Gastrocnemius medialis (tissue), 4 donors: ENCODE measurements around the gene TRIP11. TPM values are rescaled to one million over a fixed set of nuclear protein-coding genes. Genes with fewer than 3 reads are reported as not detected.

ENCODE experiments used
- ATAC-seq, 2 donors: fragments of 150-250 bp; one replicate each; pipeline ENCODE4 v1.9.1; 2016
- DNase-seq, 2 donors: peaks; one replicate each; pipeline ENCODE4 v3.0.0-alpha.2; 2019
- H3K27ac ChIP-seq, 4 donors: fragments of 200-600 bp; sonication (generic); 1 replicate in 1 of 4; 2 replicates in 3 of 4; pipeline ENCODE4 v1.5.1; 2016 to 2018; ENCODE audit warnings: mild to moderate bottlenecking in 2 of 4, moderate library complexity in 1 of 4
- H3K27me3 ChIP-seq, 3 donors: fragments of 200-600 bp; sonication (generic) in 2 of 3; 1 replicate in 1 of 3; 2 replicates in 2 of 3; pipeline versions ENCODE4 v1.5.1 to v1.6.0; 2016 to 2019; ENCODE audit warnings: mild to moderate bottlenecking in 1 of 3, moderate library complexity in 1 of 3
- H3K36me3 ChIP-seq, 2 donors: fragments of 200-600 bp; sonication (generic) in 1 of 2; one replicate each; pipeline ENCODE4 v1.5.1; 2017 to 2018
- H3K4me1 ChIP-seq, 2 donors: fragments of 200-600 bp; sonication (generic) in 1 of 2; one replicate each; pipeline ENCODE4 v1.5.1; 2016 to 2017; ENCODE audit warnings: mild to moderate bottlenecking in 2 of 2
- H3K4me3 ChIP-seq, 4 donors: fragments of 200-600 bp; sonication (generic) in 3 of 4; 1 replicate in 1 of 4; 2 replicates in 3 of 4; pipeline ENCODE4 v1.5.1; 2016 to 2019; ENCODE audit warnings: mild to moderate bottlenecking in 2 of 4
- H3K9me3 ChIP-seq, 3 donors: fragments of 200-600 bp; sonication (generic) in 2 of 3; 1 replicate in 1 of 3; 2 replicates in 2 of 3; pipeline ENCODE4 v1.5.1; 2016 to 2019
- POLR2A ChIP-seq, 2 donors: fragments of 450-650 bp; IDR thresholded peaks; one replicate each; pipeline ENCODE4 v1.6.1; 2017; ENCODE audit warnings: antibody characterized with exemption in 2 of 2, mild to moderate bottlenecking in 2 of 2, moderate library complexity in 2 of 2
- in situ Hi-C, 4 donors: fragments of 200-750 bp; cut with MboI; loops; one replicate each; pipeline versions ENCODE4 v1.15.0 to v1.8.0; 2017; ENCODE audit warnings: low sequenced_read_pairs in 4 of 4
- intact Hi-C: fragments of 100-400 bp; cut with DNase I; formaldehyde crosslinking; loops from one replicate; pipeline ENCODE4 v1.15.1; 2023; ENCODE audit warnings: low total_unique reads
- total RNA-seq, 4 donors: library from RNA; depleted of rRNA; stranded (reverse); fragments of >200 nt; gene quantifications; one replicate each; pipeline versions ENCODE4 v1.1.0 to v1.2.3, GENCODE V29; 2016
- TF ChIP-seq, protein P1 (sequence below), 5 experiments: fragments of 450-650 bp in 3 of 5; fragments of 200-600 bp in 2 of 5; sonication (generic) in 2 of 5; IDR thresholded peaks in 4 of 5; conservative IDR thresholded peaks in 1 of 5; 1 replicate in 4 of 5; 2 replicates in 1 of 5; pipeline ENCODE4 v1.5.1; 2016 to 2019; ENCODE audit warnings: antibody characterized with exemption in 5 of 5, mild to moderate bottlenecking in 3 of 5, moderate library complexity in 3 of 5

Gene TRIP11
- total RNA-seq, 4 donors from 2014 or later = 22.0 to 39.6 (median 30.2) TPM

DNA sequence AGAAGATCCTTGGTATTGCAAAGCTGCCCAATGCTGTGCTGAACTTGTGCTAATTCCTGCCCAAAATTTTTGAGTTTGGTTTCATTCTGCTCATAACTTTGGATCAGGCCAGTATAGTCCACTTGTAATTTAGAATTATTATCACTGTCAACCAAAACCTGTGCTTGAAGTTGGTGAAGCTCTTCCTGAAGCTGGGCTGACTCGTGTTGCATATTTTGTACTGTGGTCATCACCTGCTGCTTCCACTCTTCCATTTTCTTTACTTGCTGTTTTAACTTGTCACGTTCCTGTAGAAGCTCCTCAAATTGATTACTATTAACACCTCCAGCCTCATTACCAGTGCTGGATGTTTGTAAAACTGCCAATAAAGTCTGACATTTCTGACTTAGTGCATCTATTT lies 35.8 kb downstream of the TRIP11 start:
- Histone ChIP-seq H3K36me3 (peaks cover 0 to 38% of the 10 kb centered on the region in 2 donors), H3K4me3 (no peak overlapping the region), H3K27me3 (no peaks in the 10 kb centered on the region), H3K4me1 (no peaks in the 10 kb centered on the region), H3K9me3 (no peaks in the 10 kb centered on the region), H3K27ac (no peak overlapping the region)
- intact Hi-C loops = no loop called here
- TF ChIP-seq, protein P1, sequence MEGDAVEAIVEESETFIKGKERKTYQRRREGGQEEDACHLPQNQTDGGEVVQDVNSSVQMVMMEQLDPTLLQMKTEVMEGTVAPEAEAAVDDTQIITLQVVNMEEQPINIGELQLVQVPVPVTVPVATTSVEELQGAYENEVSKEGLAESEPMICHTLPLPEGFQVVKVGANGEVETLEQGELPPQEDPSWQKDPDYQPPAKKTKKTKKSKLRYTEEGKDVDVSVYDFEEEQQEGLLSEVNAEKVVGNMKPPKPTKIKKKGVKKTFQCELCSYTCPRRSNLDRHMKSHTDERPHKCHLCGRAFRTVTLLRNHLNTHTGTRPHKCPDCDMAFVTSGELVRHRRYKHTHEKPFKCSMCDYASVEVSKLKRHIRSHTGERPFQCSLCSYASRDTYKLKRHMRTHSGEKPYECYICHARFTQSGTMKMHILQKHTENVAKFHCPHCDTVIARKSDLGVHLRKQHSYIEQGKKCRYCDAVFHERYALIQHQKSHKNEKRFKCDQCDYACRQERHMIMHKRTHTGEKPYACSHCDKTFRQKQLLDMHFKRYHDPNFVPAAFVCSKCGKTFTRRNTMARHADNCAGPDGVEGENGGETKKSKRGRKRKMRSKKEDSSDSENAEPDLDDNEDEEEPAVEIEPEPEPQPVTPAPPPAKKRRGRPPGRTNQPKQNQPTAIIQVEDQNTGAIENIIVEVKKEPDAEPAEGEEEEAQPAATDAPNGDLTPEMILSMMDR (IDR thresholded peaks at IDR 0.05 in 4 of 5, conservative IDR thresholded peaks at IDR 0.05 in 1 of 5) = no peak
- TF ChIP-seq POLR2A (IDR thresholded peaks at IDR 0.05) = no peak
- ATAC-seq = no peak
- in situ Hi-C loops = no loop called here
- DNase-seq = no peak

DNA sequence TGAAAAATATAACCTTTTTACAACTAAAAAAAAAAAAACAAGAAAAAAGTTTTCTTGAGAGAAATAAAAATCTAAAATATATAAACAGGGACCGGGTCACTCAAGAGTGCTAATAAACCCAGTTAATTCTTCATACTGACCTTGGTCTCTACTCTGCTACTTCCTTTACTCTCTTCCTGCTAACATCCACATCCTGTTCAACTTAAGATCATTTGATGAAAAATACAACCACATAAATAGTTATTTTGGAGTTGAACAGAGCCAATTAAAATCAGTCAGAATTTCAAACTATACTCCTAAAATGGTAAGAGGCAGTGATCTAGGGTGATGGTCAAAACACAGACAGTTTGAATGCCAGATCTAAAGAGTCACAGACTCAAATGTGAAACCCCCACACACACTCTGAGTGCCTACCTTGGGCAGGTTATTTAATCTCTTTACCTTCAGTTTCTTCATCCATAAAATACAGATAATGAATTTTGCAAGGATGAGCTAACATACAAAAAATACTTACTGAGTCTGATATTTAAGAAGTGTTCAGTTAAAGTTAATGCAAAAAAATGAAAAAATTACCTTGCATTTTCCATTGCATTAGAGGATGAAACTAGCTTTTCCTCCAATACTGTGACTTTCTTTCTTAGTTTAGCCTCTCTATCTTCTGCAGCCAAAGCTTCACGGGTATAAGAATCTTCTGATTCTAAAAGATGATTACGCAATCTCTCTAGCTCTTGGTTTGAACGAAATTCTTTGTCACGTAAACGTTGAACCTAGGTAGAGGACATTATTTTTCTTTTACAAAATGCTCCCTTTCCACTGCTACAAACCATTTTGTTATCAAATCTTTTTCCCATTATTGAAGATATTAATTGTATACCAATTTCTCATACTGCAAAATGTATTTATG lies 40.9 kb downstream of the TRIP11 start:
- H3K9me3 ChIP-seq = no peaks in the 10 kb centered on the region
- H3K4me3 ChIP-seq = no peak overlapping the region
- TF ChIP-seq POLR2A (IDR thresholded peaks at IDR 0.05) = no peak
- TF ChIP-seq, protein P1 (IDR thresholded peaks at IDR 0.05 in 4 of 5, conservative IDR thresholded peaks at IDR 0.05 in 1 of 5) = no peak
- ATAC-seq (no peak), DNase-seq (no peak)
- in situ Hi-C loops = loop anchor here in 1 of 4 donors (10.0 kb wide), 1 partner anchor 344 kb away; no protein-coding TSS in a partner anchor
- H3K27me3 ChIP-seq = no peaks in the 10 kb centered on the region
- intact Hi-C loops = no loop called here
- H3K4me1 ChIP-seq = no peaks in the 10 kb centered on the region
- peaks cover 0 to 34% of the 10 kb centered on the region in 2 donors for H3K36me3 ChIP-seq
- no peak overlapping the region for H3K27ac ChIP-seq

DNA sequence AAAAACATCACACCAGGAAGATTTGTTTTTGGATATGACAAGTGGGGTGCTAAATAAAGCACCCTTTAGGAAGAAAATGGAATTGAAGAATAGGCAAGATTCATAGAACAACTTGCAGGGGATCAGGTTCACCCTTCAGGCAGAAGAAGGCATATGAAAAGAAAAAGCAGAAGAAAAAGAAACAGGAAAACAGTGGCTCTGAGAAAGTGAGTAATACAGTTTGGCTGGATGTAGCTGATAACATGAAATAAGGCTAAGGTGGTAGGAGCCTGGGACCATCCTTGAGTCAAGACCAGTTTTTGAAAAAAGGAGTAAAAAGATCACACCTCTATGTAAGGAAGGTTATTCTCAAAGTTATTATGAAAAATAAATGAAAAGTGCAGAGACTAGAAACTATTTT lies 42.4 kb downstream of the TRIP11 start:
- in situ Hi-C loops (loop anchor here in 1 of 4 donors (10.0 kb wide), 1 partner anchor 343 kb away; no protein-coding TSS in a partner anchor), intact Hi-C loops (no loop called here)
- DNase-seq (no peak), ATAC-seq (no peak)
- Histone ChIP-seq H3K9me3 (no peaks in the 10 kb centered on the region), H3K4me1 (no peaks in the 10 kb centered on the region), H3K4me3 (no peak overlapping the region), H3K36me3 (peaks cover 0 to 40% of the 10 kb centered on the region in 2 donors), H3K27me3 (no peaks in the 10 kb centered on the region), H3K27ac (no peak overlapping the region)
- TF ChIP-seq POLR2A (IDR thresholded peaks at IDR 0.05) = no peak
- TF ChIP-seq, protein P1 (IDR thresholded peaks at IDR 0.05 in 4 of 5, conservative IDR thresholded peaks at IDR 0.05 in 1 of 5) = no peak

DNA sequence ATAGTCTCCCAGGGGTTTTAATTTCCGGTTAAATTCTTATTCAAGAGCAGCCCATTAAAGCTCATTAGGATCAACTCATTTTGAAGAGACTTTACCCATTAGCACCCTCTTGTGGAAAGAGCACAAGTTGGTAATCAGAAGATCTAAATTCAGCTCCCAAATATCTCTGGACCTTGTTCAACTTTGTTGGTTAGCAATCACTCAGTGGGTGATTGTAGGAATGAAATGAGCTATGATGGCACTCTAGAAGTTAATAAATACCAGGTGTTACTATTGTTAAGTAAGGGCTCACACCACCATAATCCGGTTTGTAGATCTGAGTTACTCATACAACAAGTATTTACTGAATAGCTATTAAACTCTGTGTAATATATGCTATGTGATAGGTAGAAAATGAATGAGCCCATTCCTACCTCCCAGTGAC lies 42.9 kb downstream of the TRIP11 start:
- ATAC-seq (peak in 1 of 2 donors; percentile 61), DNase-seq (no peak)
- Histone ChIP-seq H3K4me3 (no peak overlapping the region), H3K4me1 (no peaks in the 10 kb centered on the region), H3K27me3 (no peaks in the 10 kb centered on the region), H3K9me3 (no peaks in the 10 kb centered on the region), H3K36me3 (peaks cover 0 to 45% of the 10 kb centered on the region in 2 donors), H3K27ac (peak overlapping the region in 1 of 4 donors; percentile 12)
- TF ChIP-seq, protein P1 (IDR thresholded peaks at IDR 0.05 in 4 of 5, conservative IDR thresholded peaks at IDR 0.05 in 1 of 5) = peak in 3 of 5 experiments; percentile 14 to 54 (median 52)
- TF ChIP-seq POLR2A (IDR thresholded peaks at IDR 0.05) = no peak
- intact Hi-C loops = no loop called here
- in situ Hi-C loops = loop anchor here in 1 of 4 donors (10.0 kb wide), 1 partner anchor 342 kb away; no protein-coding TSS in a partner anchor
